Lower leg skin (tissue), 4 donors: ENCODE results near the gene DAGLA. TPM values are rescaled to one million over a fixed set of nuclear protein-coding genes. Genes with fewer than 3 reads are reported as not detected.

ENCODE experiments used
- DNase-seq, 2 donors: peaks; one replicate each; pipeline ENCODE4 v3.0.0-alpha.2; 2019; ENCODE audit warnings: low spot score in 2 of 2
- H3K4me3 ChIP-seq: fragments of 200-600 bp; sonication (generic); 2 replicates; pipeline ENCODE4 v1.5.1; 2017; ENCODE audit warnings: mild to moderate bottlenecking, low read depth; ENCODE audit not compliant: poor library complexity, severe bottlenecking
- CTCF ChIP-seq, 3 donors: fragments of 450-650 bp; IDR thresholded peaks; one replicate each; pipeline ENCODE4 v1.5.1; 2016; ENCODE audit warnings: antibody characterized with exemption in 3 of 3, mild to moderate bottlenecking in 3 of 3, moderate library complexity in 2 of 3
- POLR2A ChIP-seq, 2 donors: fragments of 450-650 bp; IDR thresholded peaks; one replicate each; pipeline ENCODE4 v1.6.1; 2016 to 2017; ENCODE audit warnings: antibody characterized with exemption in 2 of 2, mild to moderate bottlenecking in 1 of 2, moderate library complexity in 1 of 2
- WGBS, 2 donors: methylation state at CpG; one replicate each; pipeline ENCODE4 v1.1.5; 2018; 5-methylcytosine and 5-hydroxymethylcytosine counted together
- intact Hi-C: fragments of 100-400 bp; cut with DNase I; formaldehyde crosslinking; loops from one replicate; pipeline ENCODE4 v1.15.0; 2023; ENCODE audit warnings: low total_unique reads
- microRNA counts, 2 donors: library from miRNA; unstranded; fragments of <30 nt; microRNA quantifications; one replicate each; lab custom pipeline; 2016
- total RNA-seq, 4 donors: library from RNA; depleted of rRNA; stranded (reverse); fragments of >200 nt; gene quantifications; one replicate each; pipeline ENCODE4 v1.1.0, GENCODE V29; 2016

The DAGLA gene
- total RNA-seq, 4 donors from 2014 or later, result 0.23 to 1.8 (median 0.79) TPM

- intact Hi-C loops, result loop anchor here (10.0 kb wide), 1 partner anchor 319 kb away; no protein-coding TSS in a partner anchor
- WGBS, 2 donors, result 86 to 96% methylated on average over 15 to 18 of the region's 18 CpGs
- TF ChIP-seq POLR2A (IDR thresholded peaks at IDR 0.05), result no peak
- TF ChIP-seq CTCF (IDR thresholded peaks at IDR 0.05), result no peak
Measured at GRCh38 chr11:61795876-61796526, 115.8 kb downstream of the DAGLA start.

More at GRCh38 chr11:61795876-61796526, 115.8 kb downstream of the DAGLA start:
- no peak overlapping the region for H3K4me3 ChIP-seq
- no peak for DNase-seq

MicroRNA genes within 50 kb of the gene (microRNA counts, 767-probe panel; counts per million panel counts)
- 0 to 358 counts per million in 2 donors for microRNA hsa-miR-611 (lab: Ali Mortazavi, UCI)

Other genes starting within 250 kb of the DAGLA start
- gene LRRC10B, start 171.6 kb upstream of the DAGLA start, total RNA-seq, result 1 to 10 TPM in 3 of 4 donors, under 1 TPM in 1; 0.76 to 2.6 (median 1.9) TPM
- gene SYT7, start 99.3 kb upstream of the DAGLA start, total RNA-seq, result 1 to 10 TPM; 1.5 to 7.5 (median 5.1) TPM
- 1 to 10 TPM in 2 of 4 donors, under 1 TPM in 1, not detected in 1; 0.23 to 2.6 (median 1.4) TPM for gene MYRF, start 72.2 kb downstream of the DAGLA start, total RNA-seq
- 10 to 100 TPM; 33.6 to 42.8 (median 36.6) TPM for gene TMEM258, start 112.2 kb downstream of the DAGLA start, total RNA-seq
- 1 to 10 TPM; 7.9 to 9.1 (median 8.8) TPM for gene FEN1, start 112.5 kb downstream of the DAGLA start, total RNA-seq
- 10 to 100 TPM in 2 of 4 donors, 1 to 10 TPM in 2; 7.3 to 58.6 (median 21.8) TPM for gene FADS1, start 136.6 kb downstream of the DAGLA start, total RNA-seq
- gene FADS2, start 147.9 kb downstream of the DAGLA start, total RNA-seq, result 100 to 1,000 TPM in 2 of 4 donors, 10 to 100 TPM in 2; 15.4 to 540 (median 173) TPM
- gene FADS3, start 211.2 kb downstream of the DAGLA start, total RNA-seq, result 10 to 100 TPM; 10.9 to 27.8 (median 18.3) TPM
- gene RAB3IL1, start 237.2 kb downstream of the DAGLA start, total RNA-seq, result 10 to 100 TPM in 1 of 4 donors, 1 to 10 TPM in 3; 6.1 to 10.9 (median 7.8) TPM